Endothelial cell (in vitro differentiated cells): ENCODE measurements around the gene CYP4F11. TPM values are rescaled to one million over a fixed set of nuclear protein-coding genes. Genes with fewer than 3 reads are reported as not detected.
"Not testable (repeated sequence)": the region's sequence is repeated elsewhere in the genome, so short reads cannot be mapped to it uniquely, and the experiment has no call there.

Experiments
- DNase-seq: peaks from one replicate; pipeline ENCODE4 v3.0.0; 2021; ENCODE audit warnings: low spot score
- H3K27ac Mint-ChIP-seq: one replicate; pipeline ENCODE4 v1.8.0; 2021; ENCODE audit warnings: mixed read lengths, inconsistent platforms; ENCODE audit not compliant: unreplicated experiment
- H3K27me3 Mint-ChIP-seq: one replicate; pipeline ENCODE4 v1.8.0; 2021; ENCODE audit warnings: mild to moderate bottlenecking, moderate library complexity, mixed read lengths, inconsistent platforms; ENCODE audit not compliant: unreplicated experiment
- H3K36me3 Mint-ChIP-seq: one replicate; pipeline ENCODE4 v1.8.0; 2021; ENCODE audit warnings: mild to moderate bottlenecking, low read depth, mixed read lengths, inconsistent platforms; ENCODE audit not compliant: unreplicated experiment
- H3K4me1 Mint-ChIP-seq: one replicate; pipeline ENCODE4 v1.8.0; 2021; ENCODE audit warnings: mild to moderate bottlenecking, mixed read lengths, inconsistent platforms; ENCODE audit not compliant: unreplicated experiment
- H3K4me3 Mint-ChIP-seq: one replicate; pipeline ENCODE4 v1.8.0; 2021; ENCODE audit warnings: mild to moderate bottlenecking, mixed read lengths, inconsistent platforms; ENCODE audit not compliant: unreplicated experiment
- H3K9me3 Mint-ChIP-seq: one replicate; pipeline ENCODE4 v1.8.0; 2021; ENCODE audit warnings: mixed read lengths, inconsistent platforms; ENCODE audit not compliant: unreplicated experiment
- total RNA-seq: library from RNA; stranded (reverse); fragmentation: NEBNext Ultra II Directional; extraction: Animal tissue kit (Norgen Biotek cat#: 25700); gene quantifications from one replicate; pipeline ENCODE4 v1.2.1, GENCODE V29; 2021; ENCODE audit not compliant: unreplicated experiment
- TF ChIP-seq, protein P1 (sequence below): fragments of 200-600 bp; sonication (generic); IDR thresholded peaks from one replicate; pipeline ENCODE4 v1.5.0; 2021; ENCODE audit warnings: antibody characterized with exemption; ENCODE audit not compliant: unreplicated experiment

CYP4F11 gene
- total RNA-seq, 1 donor from 2014 or later: not detected

DNA sequence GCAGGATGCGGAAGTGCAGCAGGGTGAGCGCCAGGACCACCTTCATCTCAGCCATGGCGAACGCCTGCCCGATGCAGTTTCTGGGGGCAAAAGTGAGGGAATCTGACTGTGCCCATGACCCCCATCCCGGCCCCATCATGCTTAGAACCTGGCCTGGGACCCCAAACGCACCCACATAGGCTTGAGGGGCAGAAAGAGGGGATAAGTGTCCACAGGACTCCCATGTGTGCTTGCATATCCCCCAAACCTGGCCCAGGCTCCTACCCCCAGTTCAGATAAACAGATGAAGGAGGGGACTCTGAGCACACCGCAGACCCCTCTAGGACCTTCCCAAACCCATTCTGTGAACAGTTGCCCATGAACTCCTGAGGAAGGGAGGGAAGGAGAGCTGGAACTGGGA is 20.5 kb downstream of the CYP4F11 start:
- H3K4me3 Mint-ChIP-seq: no peak overlapping the region
- H3K9me3 Mint-ChIP-seq: peaks cover 27% of the 10 kb centered on the region
- H3K27ac Mint-ChIP-seq: no peak overlapping the region

DNA sequence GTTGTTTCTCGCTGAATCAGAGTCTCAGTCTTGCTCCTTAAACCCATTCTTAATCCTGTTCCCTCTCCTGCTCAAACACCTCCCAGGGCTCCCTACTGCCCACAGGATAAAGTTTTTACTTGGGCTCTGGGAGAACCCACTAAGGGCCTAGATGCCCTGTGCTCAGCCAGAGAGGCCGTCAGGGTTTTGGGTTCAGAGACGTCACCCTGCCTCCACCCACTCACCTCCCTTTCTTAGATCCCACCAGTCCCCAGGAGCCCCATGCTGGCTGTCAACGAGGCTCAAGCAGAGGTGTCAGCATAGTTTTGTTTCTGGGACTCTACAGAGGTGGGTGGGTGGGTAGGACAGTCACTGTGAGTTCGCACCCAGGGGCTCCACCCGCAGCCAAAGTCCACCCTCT is 20.9 kb downstream of the CYP4F11 start:
- TF ChIP-seq, protein P1, sequence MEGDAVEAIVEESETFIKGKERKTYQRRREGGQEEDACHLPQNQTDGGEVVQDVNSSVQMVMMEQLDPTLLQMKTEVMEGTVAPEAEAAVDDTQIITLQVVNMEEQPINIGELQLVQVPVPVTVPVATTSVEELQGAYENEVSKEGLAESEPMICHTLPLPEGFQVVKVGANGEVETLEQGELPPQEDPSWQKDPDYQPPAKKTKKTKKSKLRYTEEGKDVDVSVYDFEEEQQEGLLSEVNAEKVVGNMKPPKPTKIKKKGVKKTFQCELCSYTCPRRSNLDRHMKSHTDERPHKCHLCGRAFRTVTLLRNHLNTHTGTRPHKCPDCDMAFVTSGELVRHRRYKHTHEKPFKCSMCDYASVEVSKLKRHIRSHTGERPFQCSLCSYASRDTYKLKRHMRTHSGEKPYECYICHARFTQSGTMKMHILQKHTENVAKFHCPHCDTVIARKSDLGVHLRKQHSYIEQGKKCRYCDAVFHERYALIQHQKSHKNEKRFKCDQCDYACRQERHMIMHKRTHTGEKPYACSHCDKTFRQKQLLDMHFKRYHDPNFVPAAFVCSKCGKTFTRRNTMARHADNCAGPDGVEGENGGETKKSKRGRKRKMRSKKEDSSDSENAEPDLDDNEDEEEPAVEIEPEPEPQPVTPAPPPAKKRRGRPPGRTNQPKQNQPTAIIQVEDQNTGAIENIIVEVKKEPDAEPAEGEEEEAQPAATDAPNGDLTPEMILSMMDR: no peak
- Mint-ChIP-seq H3K4me1 (no peaks in the 10 kb centered on the region), H3K4me3 (no peak overlapping the region), H3K27ac (no peak overlapping the region), H3K9me3 (peaks cover 27% of the 10 kb centered on the region), H3K36me3 (no peaks in the 10 kb centered on the region), H3K27me3 (peaks cover 4% of the 10 kb centered on the region)
- no peak for DNase-seq

More for the DNA sequence above, 20.5 kb downstream of the CYP4F11 start:
- peaks cover 4% of the 10 kb centered on the region for H3K27me3 Mint-ChIP-seq
- DNase-seq: no peak
- H3K36me3 Mint-ChIP-seq: no peaks in the 10 kb centered on the region
- TF ChIP-seq, protein P1: no peak
- no peaks in the 10 kb centered on the region for H3K4me1 Mint-ChIP-seq

DNA sequence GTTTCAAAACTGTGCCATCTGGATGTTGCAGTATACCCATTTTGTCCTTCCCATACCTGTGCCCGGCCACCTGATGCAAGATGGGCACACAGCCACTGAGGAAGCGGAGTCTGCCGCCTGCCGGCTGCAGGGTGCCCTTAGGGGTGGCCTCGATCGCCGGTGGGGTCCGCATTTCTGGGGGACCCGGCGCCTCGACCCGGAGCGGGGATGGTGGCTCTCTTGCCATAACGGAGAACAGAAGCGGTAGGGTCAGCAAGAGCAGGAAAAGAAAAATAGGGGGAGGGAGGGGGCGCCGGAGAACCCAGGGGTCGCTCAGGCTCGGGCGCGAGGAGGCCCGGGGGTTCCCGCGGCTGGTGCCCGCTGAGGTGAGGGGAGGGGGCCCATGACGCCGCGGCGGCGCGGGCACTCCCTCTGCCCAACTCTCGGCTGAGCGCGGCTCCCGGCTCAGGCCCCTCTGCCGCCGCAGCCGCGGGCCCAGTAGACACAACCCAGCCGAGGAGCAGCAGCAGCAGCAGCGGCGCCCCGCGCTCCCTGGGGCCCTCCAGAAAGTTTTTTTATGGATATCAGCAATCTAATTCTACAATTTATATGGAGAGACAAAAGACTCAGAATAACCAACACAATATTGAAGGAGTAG is 22.6 kb downstream of the CYP4F11 start:
- no peak overlapping the region for H3K27ac Mint-ChIP-seq
- TF ChIP-seq, protein P1: no peak
- no peak overlapping the region for H3K4me3 Mint-ChIP-seq

DNA sequence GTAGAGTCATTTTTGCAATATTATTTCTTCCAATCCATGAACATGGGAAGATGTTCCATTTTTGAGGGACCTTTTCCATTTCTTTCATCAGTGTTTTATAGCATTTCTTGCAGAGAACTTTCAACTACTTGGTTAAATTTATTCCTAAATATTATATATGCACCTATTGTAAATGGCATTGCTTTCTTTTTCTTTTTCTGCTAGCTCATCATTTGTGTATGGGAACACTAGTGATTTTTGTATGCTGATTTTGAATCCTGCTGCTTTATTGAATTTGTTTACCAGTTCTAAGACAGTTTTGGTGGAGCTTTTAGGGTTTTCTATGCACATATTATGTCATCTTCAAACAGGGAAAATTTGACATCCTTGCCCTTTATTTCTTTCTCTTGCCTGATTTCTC is 29.3 kb downstream of the CYP4F11 start:
- Mint-ChIP-seq H3K4me3 (no peak overlapping the region), H3K36me3 (peaks cover 4% of the 10 kb centered on the region), H3K27ac (no peak overlapping the region), H3K27me3 (peaks cover 5% of the 10 kb centered on the region), H3K9me3 (peaks cover 31% of the 10 kb centered on the region), H3K4me1 (no peaks in the 10 kb centered on the region)
- TF ChIP-seq, protein P1: no peak
- no peak for DNase-seq

More for the DNA sequence above, 22.6 kb downstream of the CYP4F11 start:
- H3K9me3 Mint-ChIP-seq: peaks cover 20% of the 10 kb centered on the region
- H3K4me1 Mint-ChIP-seq: no peaks in the 10 kb centered on the region
- H3K27me3 Mint-ChIP-seq: peaks cover 4% of the 10 kb centered on the region
- DNase-seq: no peak
- H3K36me3 Mint-ChIP-seq: no peaks in the 10 kb centered on the region

DNA sequence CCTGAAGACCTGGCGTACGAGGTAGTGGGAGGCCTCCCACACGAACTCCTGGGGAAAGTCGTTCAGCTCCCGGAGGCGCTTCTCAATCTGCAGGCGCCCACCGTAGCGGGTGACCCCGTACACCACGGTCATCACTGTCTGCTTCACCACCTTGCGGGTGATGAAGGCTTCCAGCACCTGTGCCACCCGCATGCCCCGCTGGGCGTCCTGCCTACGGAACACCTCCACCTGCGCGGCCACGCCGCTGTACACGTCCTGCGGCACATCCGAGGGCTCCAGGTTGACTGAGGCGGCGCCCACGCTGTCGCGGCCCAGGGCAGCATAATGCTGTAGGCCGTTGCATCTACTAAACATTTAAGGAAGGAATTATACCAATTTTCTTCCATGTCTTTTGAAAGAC is 31.4 kb downstream of the CYP4F11 start:
- peaks cover 36% of the 10 kb centered on the region for H3K9me3 Mint-ChIP-seq
- H3K4me1 Mint-ChIP-seq, H3K27me3 Mint-ChIP-seq, H3K27ac Mint-ChIP-seq, H3K4me3 Mint-ChIP-seq, H3K36me3 Mint-ChIP-seq, DNase-seq: not testable (repeated sequence)
